ENCODE data around the gene PDE8A. TPM values are rescaled to one million over a fixed set of nuclear protein-coding genes. Genes with fewer than 3 reads are reported as not detected.

Gene PDE8A
- total RNA-seq, 1 donor from 2014 or later: 22.7 TPM

GRCh38 chr15:85035980-85036379 is 54.3 kb downstream of the PDE8A start:
- Mint-ChIP-seq H3K27me3 (ENCODE audit: low read depth) (no peaks in the 10 kb centered on the region), H3K4me1 (ENCODE audit: low read depth) (peaks cover 34% of the 10 kb centered on the region), H3K27ac (ENCODE audit: unreplicated experiment) (no peak overlapping the region), H3K36me3 (ENCODE audit: low read depth) (no peaks in the 10 kb centered on the region), H3K9me3 (ENCODE audit: low read depth) (no peaks in the 10 kb centered on the region), H3K4me3 (ENCODE audit: unreplicated experiment) (no peak overlapping the region)
- no peak for DNase-seq (ENCODE audit: low spot score)
- TF ChIP-seq CTCF (IDR thresholded peaks at IDR 0.05): no peak

- no peak for DNase-seq (ENCODE audit: low spot score)
- Mint-ChIP-seq H3K27ac (ENCODE audit: unreplicated experiment) (no peak overlapping the region), H3K9me3 (ENCODE audit: low read depth) (no peaks in the 10 kb centered on the region), H3K36me3 (ENCODE audit: low read depth) (no peaks in the 10 kb centered on the region), H3K27me3 (ENCODE audit: low read depth) (no peaks in the 10 kb centered on the region), H3K4me3 (ENCODE audit: unreplicated experiment) (no peak overlapping the region), H3K4me1 (ENCODE audit: low read depth) (peaks cover 28% of the 10 kb centered on the region)
- no peak for TF ChIP-seq CTCF (IDR thresholded peaks at IDR 0.05)
Observed at GRCh38 chr15:85036716-85037115, 55.1 kb downstream of the PDE8A start.

GRCh38 chr15:85037641-85038040 is 56.0 kb downstream of the PDE8A start:
- no peak for DNase-seq (ENCODE audit: low spot score)
- Mint-ChIP-seq H3K27ac (ENCODE audit: unreplicated experiment) (no peak overlapping the region), H3K4me1 (ENCODE audit: low read depth) (peaks cover 21% of the 10 kb centered on the region), H3K27me3 (ENCODE audit: low read depth) (no peaks in the 10 kb centered on the region), H3K4me3 (ENCODE audit: unreplicated experiment) (no peak overlapping the region), H3K9me3 (ENCODE audit: low read depth) (no peaks in the 10 kb centered on the region), H3K36me3 (ENCODE audit: low read depth) (no peaks in the 10 kb centered on the region)
- TF ChIP-seq CTCF (IDR thresholded peaks at IDR 0.05): no peak

- TF ChIP-seq CTCF (IDR thresholded peaks at IDR 0.05): no peak
- Mint-ChIP-seq H3K27ac (ENCODE audit: unreplicated experiment) (no peak overlapping the region), H3K27me3 (ENCODE audit: low read depth) (no peaks in the 10 kb centered on the region), H3K9me3 (ENCODE audit: low read depth) (no peaks in the 10 kb centered on the region), H3K4me1 (ENCODE audit: low read depth) (peaks cover 13% of the 10 kb centered on the region), H3K4me3 (ENCODE audit: unreplicated experiment) (no peak overlapping the region), H3K36me3 (ENCODE audit: low read depth) (no peaks in the 10 kb centered on the region)
- no peak for DNase-seq (ENCODE audit: low spot score)
Observed at GRCh38 chr15:85041230-85041629, 59.6 kb downstream of the PDE8A start.

GRCh38 chr15:85044251-85044853 is 62.7 kb downstream of the PDE8A start:
- H3K9me3 Mint-ChIP-seq (ENCODE audit: low read depth): no peaks in the 10 kb centered on the region
- H3K36me3 Mint-ChIP-seq (ENCODE audit: low read depth): no peaks in the 10 kb centered on the region
- no peak overlapping the region for H3K27ac Mint-ChIP-seq (ENCODE audit: unreplicated experiment)
- H3K4me1 Mint-ChIP-seq (ENCODE audit: low read depth): peaks cover 27% of the 10 kb centered on the region
- no peak for DNase-seq (ENCODE audit: low spot score)
- H3K27me3 Mint-ChIP-seq (ENCODE audit: low read depth): no peaks in the 10 kb centered on the region
- H3K4me3 Mint-ChIP-seq (ENCODE audit: unreplicated experiment): no peak overlapping the region
- TF ChIP-seq CTCF (IDR thresholded peaks at IDR 0.05): peak; percentile 81

Measured in chondrocyte (in vitro differentiated cells).